B cell (primary cell): ENCODE measurements around the gene ACOXL. TPM values are rescaled to one million over a fixed set of nuclear protein-coding genes. Genes with fewer than 3 reads are reported as not detected.

ENCODE experiments used
- ATAC-seq: fragments of 200-7000 bp; cut with Tn5 transposase; one replicate; pipeline ENCODE4 v1.10.0; 2021; ENCODE audit warnings: low read depth, mild to moderate bottlenecking, moderate number of reproducible peaks, moderate library complexity
- CTCF ChIA-PET: fragments of 350-600 bp; sonication (Branson Sonifier 250); formaldehyde crosslinking; loops from one replicate; lab custom pipeline; 2021; ENCODE audit warnings: antibody characterized with exemption, inconsistent platforms; lab: Charles Lee
- POLR2A ChIA-PET: fragments of 350-600 bp; sonication (Branson Sonifier 250); formaldehyde crosslinking; loops from one replicate; lab custom pipeline; 2021; ENCODE audit warnings: antibody characterized with exemption; lab: Charles Lee
- DNase-seq: peaks from one replicate; pipeline ENCODE4 v3.0.0; 2013
- H2AFZ ChIP-seq: 2 replicates; pipeline ENCODE4 v1.6.1; 2012; ENCODE audit warnings: mild to moderate bottlenecking, low read depth, low read length; ENCODE audit not compliant: insufficient read depth, poor library complexity, severe bottlenecking
- H3K27ac ChIP-seq, 2 donors: 1 replicate in 1 of 2; 2 replicates in 1 of 2; pipeline ENCODE4 v1.5.1; 2012 to 2013; ENCODE audit warnings: low read length in 2 of 2, mild to moderate bottlenecking in 2 of 2, moderate library complexity in 1 of 2
- H3K27me3 ChIP-seq, 4 experiments: fragments of 200-600 bp in 1 of 4; sonication (generic) in 1 of 4; replicated peaks in 1 of 4; 1 replicate in 2 of 4; 2 replicates in 2 of 4; pipeline versions ENCODE4 v1.6.1 to v1.7.0; 2013 to 2016; ENCODE audit warnings: low read length in 3 of 4, mild to moderate bottlenecking in 2 of 4, mixed read lengths in 1 of 4, moderate library complexity in 1 of 4; ENCODE audit not compliant: insufficient read depth in 4 of 4, control insufficient read depth in 3 of 4; ENCODE audit errors: control extremely low read depth in 1 of 4
- H3K36me3 ChIP-seq, 2 experiments: replicated peaks in 1 of 2; 1 replicate in 1 of 2; 2 replicates in 1 of 2; pipeline versions ENCODE4 v1.6.1 to v1.7.1; 2013; ENCODE audit warnings: low read length in 1 of 2; ENCODE audit not compliant: insufficient read depth in 2 of 2, control insufficient read depth in 1 of 2; ENCODE audit errors: control extremely low read depth in 1 of 2, extremely low read depth in 1 of 2
- H3K4me1 ChIP-seq, 2 donors: fragments of 200-600 bp in 1 of 2; sonication (generic) in 1 of 2; 1 replicate in 1 of 2; 2 replicates in 1 of 2; pipeline versions ENCODE4 v1.5.1 to v1.6.1; 2013 to 2017; ENCODE audit warnings: low read length in 2 of 2; ENCODE audit not compliant: control insufficient read depth in 2 of 2, insufficient read depth in 2 of 2
- H3K4me2 ChIP-seq: replicated peaks from 2 replicates; pipeline ENCODE3; 2012; ENCODE audit warnings: mild to moderate bottlenecking, low read depth, low read length; ENCODE audit not compliant: poor library complexity, severe bottlenecking
- H3K4me3 ChIP-seq, 5 experiments: fragments of 200-600 bp in 1 of 5; sonication (generic) in 1 of 5; 1 replicate in 3 of 5; 2 replicates in 2 of 5; pipeline versions ENCODE4 v1.5.1 to v1.7.0; 2011 to 2016; ENCODE audit warnings: low read length in 4 of 5, mild to moderate bottlenecking in 4 of 5, low read depth in 2 of 5, control low read depth in 1 of 5, moderate library complexity in 1 of 5; ENCODE audit not compliant: insufficient read depth in 1 of 5; ENCODE audit errors: control extremely low read depth in 1 of 5, extremely low read depth in 1 of 5
- H3K79me2 ChIP-seq: fragments of 200-600 bp; sonication (generic); one replicate; pipeline ENCODE4 v1.6.0; 2016; ENCODE audit warnings: low read length; ENCODE audit not compliant: control insufficient read depth, insufficient read depth
- H3K9ac ChIP-seq: fragments of 200-600 bp; sonication (generic); 2 replicates; pipeline ENCODE4 v1.6.1; 2017; ENCODE audit warnings: mild to moderate bottlenecking, low read length, moderate library complexity
- H3K9me3 ChIP-seq, 3 donors: one replicate each; pipeline versions ENCODE4 v1.6.1 to v1.7.1; 2013; ENCODE audit warnings: low read length in 2 of 3; ENCODE audit not compliant: control insufficient read depth in 2 of 3, insufficient read depth in 1 of 3; ENCODE audit errors: control extremely low read depth in 1 of 3
- H4K20me1 ChIP-seq: 2 replicates; pipeline ENCODE4 v1.6.0; 2012; ENCODE audit warnings: mild to moderate bottlenecking, low read length; ENCODE audit not compliant: insufficient read depth, control insufficient read depth, poor library complexity, severe bottlenecking
- H3K27ac Mint-ChIP-seq: one replicate; pipeline ENCODE4 v1.8.0; 2021; ENCODE audit warnings: mixed read lengths
- H3K27me3 Mint-ChIP-seq: one replicate; pipeline ENCODE4 v1.8.0; 2021; ENCODE audit warnings: mixed read lengths
- H3K4me1 Mint-ChIP-seq: one replicate; pipeline ENCODE4 v1.8.0; 2021; ENCODE audit warnings: mixed read lengths
- H3K4me3 Mint-ChIP-seq: one replicate; pipeline ENCODE4 v1.8.0; 2021; ENCODE audit warnings: mixed read lengths
- H3K9me3 Mint-ChIP-seq: one replicate; pipeline ENCODE4 v1.8.0; 2022; ENCODE audit warnings: mixed read lengths; ENCODE audit not compliant: insufficient read depth
- CTCF ChIP-seq: fragments of 200-600 bp; IDR thresholded peaks from one replicate; pipeline ENCODE4 v1.8.0; 2022; ENCODE audit warnings: antibody characterized with exemption, mild to moderate bottlenecking
- EZH2 ChIP-seq: IDR thresholded peaks from 2 replicates; pipeline ENCODE4 v1.6.1; 2012; ENCODE audit warnings: borderline replicate concordance, low read depth, mild to moderate bottlenecking, moderate library complexity, low read length; ENCODE audit not compliant: insufficient read depth, poor library complexity, severe bottlenecking
- WGBS: methylation state at CpG from one replicate; pipeline ENCODE4 v1.1.5; 2013; ENCODE audit warnings: missing lambda C conversion rate; ENCODE audit not compliant: insufficient coverage; 5-methylcytosine and 5-hydroxymethylcytosine counted together
- intact Hi-C: fragments of 100-400 bp; cut with micrococcal nuclease; formaldehyde crosslinking; loops from one replicate; pipeline ENCODE4 v1.10.0; 2022
- polyA plus RNA-seq: library from polyadenylated mRNA; depleted of rRNA; stranded (reverse); fragments of >200 nt; gene quantifications from 2 replicates; pipeline ENCODE4 v1.2.3, GENCODE V29; 2012
- total RNA-seq, 2 donors: library from RNA; stranded (reverse); fragments of 120-200 nt in 1 of 2; gene quantifications; 1 replicate in 1 of 2; 2 replicates in 1 of 2; pipeline versions ENCODE4 v1.2.3 to v1.2.4, GENCODE V29; 2013 to 2022

Gene ACOXL
- total and polyA plus RNA-seq, 2 donors (not counting 1 experiment from before 2014, with no cell fraction given): 0.06 TPM; not detected in 1

- Mint-ChIP-seq H3K27me3 (peaks cover 34% of the 10 kb centered on the region), H3K4me1 (peaks cover 3% of the 10 kb centered on the region), H3K27ac (no peak overlapping the region), H3K9me3 (no peaks in the 10 kb centered on the region), H3K4me3 (no peak overlapping the region)
- H3K27ac ChIP-seq: no peak overlapping the region
- H2AFZ ChIP-seq: no peak overlapping the region
- POLR2A ChIA-PET: no interaction called here
- H3K9ac ChIP-seq: no peak overlapping the region
- TF ChIP-seq CTCF (no peak), EZH2 (no peak)
- WGBS: 85% methylated on average over 8 of the region's 8 CpGs
- no peaks in the 10 kb centered on the region for H4K20me1 ChIP-seq
- DNase-seq: no peak
- peaks cover 0 to 6% (median 0%) of the 10 kb centered on the region in 4 experiments for H3K27me3 ChIP-seq
- ATAC-seq: no peak
- no peaks in the 10 kb centered on the region for H3K79me2 ChIP-seq
- intact Hi-C loops: no loop called here
- H3K4me2 ChIP-seq: no peak overlapping the region
- H3K4me1 ChIP-seq: no peaks in the 10 kb centered on the region
- H3K36me3 ChIP-seq: no peaks in the 10 kb centered on the region
- no peak overlapping the region for H3K4me3 ChIP-seq
- no peaks in the 10 kb centered on the region for H3K9me3 ChIP-seq
- CTCF ChIA-PET: no interaction called here
These were observed 134.1 kb downstream of the ACOXL start for GRCh38 chr2:110866466-110866865.

GRCh38 chr2:110867078-110867477, 134.7 kb downstream of the ACOXL start:
- DNase-seq: no peak

More at GRCh38 chr2:110867078-110867477, 134.7 kb downstream of the ACOXL start:
- Histone ChIP-seq H3K9me3 (no peaks in the 10 kb centered on the region), H3K9ac (no peak overlapping the region), H3K27me3 (peaks cover 0 to 5% (median 0%) of the 10 kb centered on the region in 4 experiments), H3K27ac (no peak overlapping the region), H3K4me2 (no peak overlapping the region), H3K36me3 (no peaks in the 10 kb centered on the region), H4K20me1 (no peaks in the 10 kb centered on the region), H3K4me3 (no peak overlapping the region), H2AFZ (no peak overlapping the region), H3K79me2 (no peaks in the 10 kb centered on the region), H3K4me1 (no peaks in the 10 kb centered on the region)
- Mint-ChIP-seq H3K27ac (no peak overlapping the region), H3K4me3 (no peak overlapping the region), H3K9me3 (no peaks in the 10 kb centered on the region), H3K4me1 (peaks cover 3% of the 10 kb centered on the region), H3K27me3 (peaks cover 30% of the 10 kb centered on the region)
- ATAC-seq: no peak
- intact Hi-C loops: no loop called here
- CTCF ChIA-PET: no interaction called here
- POLR2A ChIA-PET: no interaction called here
- TF ChIP-seq EZH2: no peak
- WGBS: 100% methylated on average over 2 of the region's 2 CpGs
